Liver (tissue), 9 donors: ENCODE measurements around the gene IL3. TPM values are rescaled to one million over a fixed set of nuclear protein-coding genes. Genes with fewer than 3 reads are reported as not detected.

Experiments used
- DNase-seq: peaks from one replicate; pipeline ENCODE4 v3.0.0-alpha.2; 2017; ENCODE audit warnings: low spot score
- H3K27ac ChIP-seq, 2 donors: one replicate each; pipeline ENCODE4 v1.7.0; 2013; ENCODE audit warnings: inconsistent platforms in 2 of 2, low read length in 2 of 2, control low read depth in 1 of 2, low read depth in 1 of 2, mild to moderate bottlenecking in 1 of 2
- H3K27me3 ChIP-seq, 4 donors: one replicate each; pipeline versions ENCODE4 v1.6.1 to v1.7.0; 2013; ENCODE audit warnings: low read length in 3 of 4, inconsistent platforms in 1 of 4, mild to moderate bottlenecking in 1 of 4, moderate library complexity in 1 of 4; ENCODE audit not compliant: control insufficient read depth in 4 of 4, insufficient read depth in 4 of 4
- H3K36me3 ChIP-seq, 4 donors: one replicate each; pipeline versions ENCODE4 v1.6.1 to v1.7.0; 2013; ENCODE audit warnings: low read length in 3 of 4, mild to moderate bottlenecking in 3 of 4, low read depth in 1 of 4, moderate library complexity in 1 of 4; ENCODE audit not compliant: control insufficient read depth in 4 of 4, insufficient read depth in 3 of 4
- H3K4me1 ChIP-seq, 4 donors: one replicate each; pipeline versions ENCODE4 v1.6.1 to v1.7.0; 2013; ENCODE audit warnings: low read length in 3 of 4, mild to moderate bottlenecking in 3 of 4, moderate library complexity in 1 of 4; ENCODE audit not compliant: control insufficient read depth in 4 of 4, insufficient read depth in 4 of 4
- H3K4me3 ChIP-seq, 3 donors: one replicate each; pipeline versions ENCODE4 v1.6.1 to v1.7.0; 2013; ENCODE audit warnings: low read length in 3 of 3, control low read depth in 1 of 3, low read depth in 1 of 3, mild to moderate bottlenecking in 1 of 3
- H3K9ac ChIP-seq, 2 donors: one replicate each; pipeline ENCODE4 v1.7.0; 2013; ENCODE audit warnings: low read length in 2 of 2, mild to moderate bottlenecking in 2 of 2, moderate library complexity in 2 of 2, control low read depth in 1 of 2, low read depth in 1 of 2
- H3K9me3 ChIP-seq, 4 donors: one replicate each; pipeline versions ENCODE4 v1.6.1 to v1.7.0; 2013; ENCODE audit warnings: low read length in 3 of 4; ENCODE audit not compliant: control insufficient read depth in 4 of 4
- ATF3 ChIP-seq: IDR thresholded peaks from 2 replicates; pipeline ENCODE4 v1.6.1; 2016; ENCODE audit warnings: antibody characterized with exemption
- CTCF ChIP-seq: fragments of 150-350 bp; IDR thresholded peaks from 2 replicates; pipeline ENCODE4 v1.5.1; 2017; ENCODE audit warnings: improper control_type of control experiment, low read depth, low read length; ENCODE audit not compliant: missing input control
- EGR1 ChIP-seq, 2 donors: IDR thresholded peaks; 2 replicates each; pipeline ENCODE4 v1.6.1; 2016 to 2018; ENCODE audit warnings: antibody characterized with exemption in 2 of 2, low read depth in 2 of 2
- FOXA1 ChIP-seq: IDR thresholded peaks from 2 replicates; pipeline ENCODE4 v1.6.1; 2016; ENCODE audit warnings: antibody characterized with exemption
- FOXA2 ChIP-seq: IDR thresholded peaks from 2 replicates; pipeline ENCODE4 v1.6.1; 2016; ENCODE audit warnings: antibody characterized with exemption
- GABPA ChIP-seq, 2 donors: IDR thresholded peaks in 1 of 2; conservative IDR thresholded peaks in 1 of 2; 2 replicates each; pipeline ENCODE4 v1.6.1; 2016; ENCODE audit warnings: antibody characterized with exemption in 2 of 2, mild to moderate bottlenecking in 1 of 2, moderate library complexity in 1 of 2
- HNF4A ChIP-seq, 2 donors: conservative IDR thresholded peaks; 2 replicates each; pipeline ENCODE4 v1.6.1; 2016; ENCODE audit warnings: antibody characterized with exemption in 2 of 2, mild to moderate bottlenecking in 2 of 2
- HNF4G ChIP-seq: IDR thresholded peaks from 2 replicates; pipeline ENCODE4 v1.6.1; 2016; ENCODE audit warnings: antibody characterized with exemption
- JUND ChIP-seq, 2 donors: IDR thresholded peaks; 2 replicates each; pipeline ENCODE4 v1.6.1; 2016; ENCODE audit warnings: antibody characterized with exemption in 2 of 2
- MAX ChIP-seq: IDR thresholded peaks from 2 replicates; pipeline ENCODE4 v1.6.1; 2016; ENCODE audit warnings: antibody characterized with exemption
- NR2F2 ChIP-seq: IDR thresholded peaks from 2 replicates; pipeline ENCODE4 v1.6.1; 2016; ENCODE audit warnings: antibody characterized with exemption
- RAD21 ChIP-seq, 2 donors: IDR thresholded peaks; 2 replicates each; pipeline ENCODE4 v1.6.1; 2016; ENCODE audit warnings: antibody characterized with exemption in 2 of 2, mild to moderate bottlenecking in 2 of 2
- REST ChIP-seq: IDR thresholded peaks from 2 replicates; pipeline ENCODE4 v1.6.1; 2016; ENCODE audit warnings: antibody characterized with exemption, mild to moderate bottlenecking
- RXRA ChIP-seq, 2 donors: IDR thresholded peaks; 2 replicates each; pipeline ENCODE4 v1.6.1; 2017 to 2018; ENCODE audit warnings: antibody characterized with exemption in 2 of 2, mild to moderate bottlenecking in 1 of 2
- SP1 ChIP-seq: IDR thresholded peaks from 2 replicates; pipeline ENCODE4 v1.6.1; 2018; ENCODE audit warnings: antibody characterized with exemption, mild to moderate bottlenecking
- TAF1 ChIP-seq: conservative IDR thresholded peaks from 2 replicates; pipeline ENCODE4 v1.6.1; 2016; ENCODE audit warnings: antibody characterized with exemption, mild to moderate bottlenecking
- YY1 ChIP-seq: IDR thresholded peaks from 2 replicates; pipeline ENCODE4 v1.6.1; 2016; ENCODE audit warnings: antibody characterized with exemption, mild to moderate bottlenecking
- ZBTB33 ChIP-seq: IDR thresholded peaks from 2 replicates; pipeline ENCODE4 v1.6.1; 2016; ENCODE audit warnings: antibody characterized with exemption
- WGBS: extraction: QIAGEN DNeasy Blood & Tissue Kit; methylation state at CpG from one replicate; pipeline ENCODE4 v1.1.7; 2013; 5-methylcytosine and 5-hydroxymethylcytosine counted together
- polyA plus RNA-seq, 2 donors: library from polyadenylated mRNA; stranded (reverse) in 1 of 2; unstranded in 1 of 2; fragments of 200-250 nt in 1 of 2; fragments of >200 nt in 1 of 2; fragmentation: Nextera tagmentation in 1 of 2; extraction: Ambion mirVana in 1 of 2; gene quantifications; one replicate each; pipeline versions ENCODE4 v1.2.1 to v1.2.3, GENCODE V29; 2013 to 2015
- total RNA-seq, 2 donors: library from RNA; depleted of rRNA; stranded (reverse); fragments of >200 nt; gene quantifications; one replicate each; pipeline ENCODE4 v1.2.3, GENCODE V29; 2014
- donor health status: healthy.
- donor health status: healthy.
- donor health status: healthy.
- donor health status: healthy.
- donor health status: healthy.

Gene IL3
- total and polyA plus RNA-seq, 4 donors, result not detected

- Histone ChIP-seq H3K27ac (no peak overlapping the region), H3K27me3 (no peaks in the 10 kb centered on the region), H3K4me1 (peaks cover 0 to 2% (median 0%) of the 10 kb centered on the region in 4 donors), H3K9me3 (no peaks in the 10 kb centered on the region), H3K4me3 (no peak overlapping the region), H3K36me3 (no peaks in the 10 kb centered on the region), H3K9ac (no peak overlapping the region)
- 95% methylated on average over 11 of the region's 11 CpGs for WGBS
- no peak for TF ChIP-seq ATF3
- no peak for TF ChIP-seq CTCF
- TF ChIP-seq ZBTB33, result no peak
- no peak for TF ChIP-seq RXRA (IDR thresholded peaks at IDR 0.05)
- no peak for DNase-seq
These were observed 7.0 kb downstream of the IL3 start for GRCh38 chr5:132067451-132067850.

GRCh38 chr5:132067941-132068808, 7.7 kb downstream of the IL3 start:
- Histone ChIP-seq H3K27me3 (no peaks in the 10 kb centered on the region), H3K4me1 (peaks cover 0 to 2% (median 0%) of the 10 kb centered on the region in 4 donors), H3K9me3 (no peaks in the 10 kb centered on the region), H3K4me3 (no peak overlapping the region), H3K36me3 (no peaks in the 10 kb centered on the region), H3K27ac (no peak overlapping the region), H3K9ac (no peak overlapping the region)
- 91% methylated on average over 13 of the region's 13 CpGs for WGBS
- TF ChIP-seq SP1 (no peak), GABPA (IDR thresholded peaks at IDR 0.05 in 1 of 2, conservative IDR thresholded peaks at IDR 0.05 in 1 of 2) (no peak), HNF4A (conservative IDR thresholded peaks at IDR 0.05) (no peak), ZBTB33 (no peak), RAD21 (IDR thresholded peaks at IDR 0.05) (no peak), RXRA (IDR thresholded peaks at IDR 0.05) (no peak), NR2F2 (no peak), FOXA2 (no peak), EGR1 (IDR thresholded peaks at IDR 0.05; ENCODE audit: low read depth in 2 of 2) (no peak), HNF4G (no peak), CTCF (no peak), YY1 (no peak), MAX (no peak), ATF3 (no peak), FOXA1 (no peak), REST (no peak), TAF1 (no peak), JUND (IDR thresholded peaks at IDR 0.05) (no peak)
- DNase-seq, result no peak
